NCI-H1048 (cell line): ENCODE data around the gene ZNFX1.
"Not testable (repeated sequence)": the region's sequence is repeated elsewhere in the genome, so short reads cannot be mapped to it uniquely, and the experiment has no call there.

Source experiments
- DNase-seq: peaks from one replicate; lab custom pipeline; 2025; lab: John Stamatoyannopoulos, UW

The ZNFX1 gene

GRCh38 chr20:49278036-49278817 is at the start of gene ZNFX1:
ZNFX1 (minus strand) TSS chr20:49278057; CDS start chr20:49275839, 2,218 bp downstream.
- peak; percentile 96 for DNase-seq

- DNase-seq: no peak
Measured at GRCh38 chr20:49326026-49326425, 48.2 kb upstream of the ZNFX1 start.

GRCh38 chr20:49324306-49324705 is 46.4 kb upstream of the ZNFX1 start:
- no peak for DNase-seq

GRCh38 chr20:49323622-49324238 is 45.9 kb upstream of the ZNFX1 start:
- DNase-seq: no peak

- DNase-seq: no peak
Measured at GRCh38 chr20:49320460-49320859, 42.6 kb upstream of the ZNFX1 start.

- no peak for DNase-seq
Measured at GRCh38 chr20:49319208-49319809, 41.5 kb upstream of the ZNFX1 start.

- no peak for DNase-seq
Measured at GRCh38 chr20:49318430-49319207, 40.8 kb upstream of the ZNFX1 start.

GRCh38 chr20:49318091-49318429 is 40.2 kb upstream of the ZNFX1 start:
- DNase-seq: no peak

- DNase-seq: no peak
Measured at GRCh38 chr20:49316704-49317103, 38.8 kb upstream of the ZNFX1 start.

- DNase-seq: no peak
Measured at GRCh38 chr20:49315580-49315979, 37.7 kb upstream of the ZNFX1 start.

- DNase-seq: not testable (repeated sequence)
Measured at GRCh38 chr20:49314052-49314451, 36.2 kb upstream of the ZNFX1 start.

GRCh38 chr20:49313283-49313682 is 35.4 kb upstream of the ZNFX1 start:
- DNase-seq: no peak

- no peak for DNase-seq
Measured at GRCh38 chr20:49312661-49313060, 34.8 kb upstream of the ZNFX1 start.

GRCh38 chr20:49310705-49311104 is 32.8 kb upstream of the ZNFX1 start:
- DNase-seq: no peak

GRCh38 chr20:49308875-49309274 is 31.0 kb upstream of the ZNFX1 start:
- no peak for DNase-seq

- DNase-seq: no peak
Measured at GRCh38 chr20:49306903-49307620, 29.2 kb upstream of the ZNFX1 start.

GRCh38 chr20:49303065-49303552 is 25.3 kb upstream of the ZNFX1 start:
- DNase-seq: no peak

- no peak for DNase-seq
Measured at GRCh38 chr20:49297605-49298530, 20.0 kb upstream of the ZNFX1 start.

- not testable (repeated sequence) for DNase-seq
Measured at GRCh38 chr20:49294002-49294654, 16.3 kb upstream of the ZNFX1 start.

GRCh38 chr20:49293122-49293521 is 15.3 kb upstream of the ZNFX1 start:
- DNase-seq: no peak
